ENCODE measurements around the gene NAT9.

Gene NAT9

GRCh38 chr17:74736513-74737298, 39.4 kb downstream of the NAT9 start, which contains the start of gene RAB37:
TSS of gene RAB37 (plus strand) at chr17:74737256. CDS start at chr17:74737273, 17 bp downstream.
- Histone ChIP-seq H3K4me1 (ENCODE audit: control insufficient read depth, insufficient read depth, low read length) (peaks cover 2% of the 10 kb centered on the region; the same call in 1 of the 2 replicates), H3K36me3 (ENCODE audit: control insufficient read depth in 2 of 2, insufficient read depth in 1 of 2, low read length in 2 of 2) (no peaks in the 10 kb centered on the region), H3K4me3 (ENCODE audit: low read depth, low read length) (peak within 1 kb of the TSS; percentile 5; the same call in 1 of the 2 replicates), H3K9me3 (ENCODE audit: control insufficient read depth, insufficient read depth, low read depth, low read length) (no peaks in the 10 kb centered on the region), H3K27ac (ENCODE audit: extremely low read depth, low read depth, low read length) (no peak within 1 kb of the TSS)
- POLR2A ChIA-PET, result interaction anchor here (1.2 kb wide), 1 partner anchor 79 kb away, joined by 4 read pairs; no protein-coding TSS in a partner anchor
- CTCF ChIA-PET, result interaction anchor here (0.5 to 3.7 kb wide), 15 partner anchors 9 to 1736 kb away, joined by 3 to 64 read pairs (median 4); partner anchors contain the start of gene NAT9
- TF ChIP-seq SP3 (tag by site-specific recombination; IDR thresholded peaks at IDR 0.05) (peak; percentile 76), KLF9 (tag by site-specific recombination; IDR thresholded peaks at IDR 0.05; ENCODE audit: low read depth) (peak; percentile 39; the same call in 1 of the 2 replicates), ZBTB48 (tag by site-specific recombination; IDR thresholded peaks at IDR 0.05) (peak; percentile 57; the same call in 1 of the 2 replicates), ZSCAN4 (tag by site-specific recombination; IDR thresholded peaks at IDR 0.05) (no peak), ZNF747 (tag by site-specific recombination; IDR thresholded peaks at IDR 0.05) (no peak), ZNF660 (tag by site-specific recombination; IDR thresholded peaks at IDR 0.05) (no peak), ZNF155 (tag by site-specific recombination; IDR thresholded peaks at IDR 0.05) (no peak), ZNF404 (tag by site-specific recombination; IDR thresholded peaks at IDR 0.05) (no peak), KLF17 (tag by site-specific recombination; IDR thresholded peaks at IDR 0.05) (0 out of 2 replicates have a peak, but pooled peaks have one; percentile 14), ZNF114 (tag by site-specific recombination; IDR thresholded peaks at IDR 0.05) (no peak), ZNF214 (tag by site-specific recombination; IDR thresholded peaks at IDR 0.05; ENCODE audit: borderline replicate concordance) (no peak), ZNF777 (tag by site-specific recombination; IDR thresholded peaks at IDR 0.05; ENCODE audit: borderline replicate concordance) (peak; percentile 99), ZNF211 (tag by site-specific recombination; IDR thresholded peaks at IDR 0.05; ENCODE audit: low read depth) (no peak), ZNF157 (tag by site-specific recombination; IDR thresholded peaks at IDR 0.05) (no peak), ZFP69B (tag by site-specific recombination; IDR thresholded peaks at IDR 0.05) (no peak), ZNF549 (tag by site-specific recombination; IDR thresholded peaks at IDR 0.05) (no peak), ZBTB6 (tag by site-specific recombination; IDR thresholded peaks at IDR 0.05) (no peak), IKZF3 (tag by site-specific recombination; IDR thresholded peaks at IDR 0.05) (no peak), ZNF791 (tag by site-specific recombination; IDR thresholded peaks at IDR 0.05) (no peak), ZNF26 (tag by site-specific recombination; IDR thresholded peaks at IDR 0.05) (no peak), AEBP2 (tag by site-specific recombination; IDR thresholded peaks at IDR 0.05; ENCODE audit: borderline replicate concordance) (no peak), ZNF629 (tag by site-specific recombination; IDR thresholded peaks at IDR 0.05) (no peak), ZBTB11 (tag by site-specific recombination; conservative IDR thresholded peaks at IDR 0.05; ENCODE audit: low read depth) (no peak), ZNF473 (tag by site-specific recombination; IDR thresholded peaks at IDR 0.05) (no peak), ZNF23 (tag by site-specific recombination; IDR thresholded peaks at IDR 0.05; ENCODE audit: borderline replicate concordance) (no peak), ZNF664 (tag by site-specific recombination; IDR thresholded peaks at IDR 0.05) (no peak), ZNF324 (tag by site-specific recombination; IDR thresholded peaks at IDR 0.05) (no peak)
